HL-60 (cell line): ENCODE data around the gene ADAMTS7.
"Not testable (repeated sequence)": the region's sequence is repeated elsewhere in the genome, so short reads cannot be mapped to it uniquely, and the experiment has no call there.

Source experiments
- GABPA ChIP-seq: IDR thresholded peaks from 2 replicates; pipeline ENCODE4 v1.6.1; 2012; ENCODE audit warnings: low read depth
- POLR2AphosphoS5 ChIP-seq: IDR thresholded peaks from 2 replicates; pipeline ENCODE4 v1.6.1; 2012; ENCODE audit warnings: low read depth
- TF ChIP-seq, protein P1 (sequence below): IDR thresholded peaks from one replicate; pipeline ENCODE4 v1.5.1; 2011; ENCODE audit warnings: low read length, control low read depth, inconsistent platforms; ENCODE audit not compliant: insufficient read depth
- TF ChIP-seq, protein P2 (sequence below): IDR thresholded peaks from 2 replicates; pipeline ENCODE4 v1.6.1; 2012; ENCODE audit warnings: low read depth; ENCODE audit not compliant: insufficient replicate concordance

DNA sequence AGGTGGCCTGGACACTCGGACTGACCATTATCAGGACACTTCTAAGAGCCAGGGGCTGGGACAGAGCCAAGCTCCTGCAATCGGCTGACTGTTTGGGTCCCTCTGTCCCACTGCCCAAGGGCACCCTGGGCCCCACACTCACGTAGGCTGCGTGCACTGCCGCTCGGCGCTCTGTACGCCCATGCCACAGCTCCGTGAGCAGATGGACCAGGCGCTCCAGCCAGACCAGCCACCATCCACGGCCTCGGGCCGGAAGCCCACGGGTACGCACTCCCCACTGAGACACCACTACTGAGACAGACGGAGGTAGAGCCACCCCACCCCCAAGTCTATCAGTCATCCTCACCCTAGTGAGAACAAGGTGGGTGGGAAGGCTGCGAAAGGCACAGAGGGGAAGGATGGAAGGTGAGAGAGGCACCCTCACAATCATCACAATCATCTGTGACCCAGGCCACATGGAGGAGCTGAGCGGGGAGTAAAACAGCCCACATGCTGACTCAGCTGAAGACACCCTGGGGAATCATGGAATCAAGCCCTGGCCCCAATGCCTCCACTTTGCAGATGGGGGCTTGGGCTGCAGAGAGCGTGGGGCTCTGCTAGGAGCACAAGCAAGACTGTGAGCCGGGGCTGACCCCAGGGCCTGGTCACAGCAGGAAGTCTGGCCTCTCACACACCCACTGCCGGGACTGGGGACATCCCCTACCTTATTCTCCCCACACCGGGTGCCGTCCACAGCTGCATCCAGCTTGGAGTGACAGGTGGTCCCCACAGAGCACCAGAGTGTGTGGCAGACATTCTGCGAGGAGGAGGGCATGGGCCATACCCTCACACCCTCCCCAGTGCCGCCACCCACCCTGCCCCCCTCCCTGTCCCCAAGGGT, 35.0 kb downstream of the ADAMTS7 start:
- TF ChIP-seq, protein P1, sequence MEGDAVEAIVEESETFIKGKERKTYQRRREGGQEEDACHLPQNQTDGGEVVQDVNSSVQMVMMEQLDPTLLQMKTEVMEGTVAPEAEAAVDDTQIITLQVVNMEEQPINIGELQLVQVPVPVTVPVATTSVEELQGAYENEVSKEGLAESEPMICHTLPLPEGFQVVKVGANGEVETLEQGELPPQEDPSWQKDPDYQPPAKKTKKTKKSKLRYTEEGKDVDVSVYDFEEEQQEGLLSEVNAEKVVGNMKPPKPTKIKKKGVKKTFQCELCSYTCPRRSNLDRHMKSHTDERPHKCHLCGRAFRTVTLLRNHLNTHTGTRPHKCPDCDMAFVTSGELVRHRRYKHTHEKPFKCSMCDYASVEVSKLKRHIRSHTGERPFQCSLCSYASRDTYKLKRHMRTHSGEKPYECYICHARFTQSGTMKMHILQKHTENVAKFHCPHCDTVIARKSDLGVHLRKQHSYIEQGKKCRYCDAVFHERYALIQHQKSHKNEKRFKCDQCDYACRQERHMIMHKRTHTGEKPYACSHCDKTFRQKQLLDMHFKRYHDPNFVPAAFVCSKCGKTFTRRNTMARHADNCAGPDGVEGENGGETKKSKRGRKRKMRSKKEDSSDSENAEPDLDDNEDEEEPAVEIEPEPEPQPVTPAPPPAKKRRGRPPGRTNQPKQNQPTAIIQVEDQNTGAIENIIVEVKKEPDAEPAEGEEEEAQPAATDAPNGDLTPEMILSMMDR: not testable (repeated sequence)
- TF ChIP-seq, protein P2, sequence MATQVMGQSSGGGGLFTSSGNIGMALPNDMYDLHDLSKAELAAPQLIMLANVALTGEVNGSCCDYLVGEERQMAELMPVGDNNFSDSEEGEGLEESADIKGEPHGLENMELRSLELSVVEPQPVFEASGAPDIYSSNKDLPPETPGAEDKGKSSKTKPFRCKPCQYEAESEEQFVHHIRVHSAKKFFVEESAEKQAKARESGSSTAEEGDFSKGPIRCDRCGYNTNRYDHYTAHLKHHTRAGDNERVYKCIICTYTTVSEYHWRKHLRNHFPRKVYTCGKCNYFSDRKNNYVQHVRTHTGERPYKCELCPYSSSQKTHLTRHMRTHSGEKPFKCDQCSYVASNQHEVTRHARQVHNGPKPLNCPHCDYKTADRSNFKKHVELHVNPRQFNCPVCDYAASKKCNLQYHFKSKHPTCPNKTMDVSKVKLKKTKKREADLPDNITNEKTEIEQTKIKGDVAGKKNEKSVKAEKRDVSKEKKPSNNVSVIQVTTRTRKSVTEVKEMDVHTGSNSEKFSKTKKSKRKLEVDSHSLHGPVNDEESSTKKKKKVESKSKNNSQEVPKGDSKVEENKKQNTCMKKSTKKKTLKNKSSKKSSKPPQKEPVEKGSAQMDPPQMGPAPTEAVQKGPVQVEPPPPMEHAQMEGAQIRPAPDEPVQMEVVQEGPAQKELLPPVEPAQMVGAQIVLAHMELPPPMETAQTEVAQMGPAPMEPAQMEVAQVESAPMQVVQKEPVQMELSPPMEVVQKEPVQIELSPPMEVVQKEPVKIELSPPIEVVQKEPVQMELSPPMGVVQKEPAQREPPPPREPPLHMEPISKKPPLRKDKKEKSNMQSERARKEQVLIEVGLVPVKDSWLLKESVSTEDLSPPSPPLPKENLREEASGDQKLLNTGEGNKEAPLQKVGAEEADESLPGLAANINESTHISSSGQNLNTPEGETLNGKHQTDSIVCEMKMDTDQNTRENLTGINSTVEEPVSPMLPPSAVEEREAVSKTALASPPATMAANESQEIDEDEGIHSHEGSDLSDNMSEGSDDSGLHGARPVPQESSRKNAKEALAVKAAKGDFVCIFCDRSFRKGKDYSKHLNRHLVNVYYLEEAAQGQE: not testable (repeated sequence)
- not testable (repeated sequence) for TF ChIP-seq GABPA, POLR2AphosphoS5
